PFSK-1 (cell line): Measurements from ENCODE around the gene MINAR1.

Source experiments
- FOXP2 ChIP-seq: optimal IDR thresholded peaks from 2 replicates; pipeline ENCODE3; 2011; ENCODE audit warnings: borderline replicate concordance, control low read depth, inconsistent platforms; ENCODE audit not compliant: insufficient read depth; ENCODE audit errors: extremely low read length, extremely low read depth
- POLR2AphosphoS5 ChIP-seq: IDR thresholded peaks from 2 replicates; pipeline ENCODE4 v1.6.1; 2012; ENCODE audit warnings: low read depth, mild to moderate bottlenecking, control low read depth, low read length, moderate library complexity
- REST ChIP-seq, 2 experiments: IDR thresholded peaks; 2 replicates each; pipeline versions ENCODE4 v1.6.1 to v1.8.0; 2011 to 2012; ENCODE audit warnings: low read depth in 2 of 2, low read length in 2 of 2, control low read depth in 1 of 2, inconsistent platforms in 1 of 2, mild to moderate bottlenecking in 1 of 2, moderate library complexity in 1 of 2; ENCODE audit not compliant: insufficient read depth in 1 of 2
- SIN3A ChIP-seq: IDR thresholded peaks from 2 replicates; pipeline ENCODE4 v1.6.1; 2012; ENCODE audit warnings: mild to moderate bottlenecking, low read length, moderate library complexity, borderline replicate concordance; ENCODE audit not compliant: insufficient read depth
- TAF1 ChIP-seq: IDR thresholded peaks from 2 replicates; pipeline ENCODE4 v1.6.1; 2012; ENCODE audit warnings: low read length, control low read depth, borderline replicate concordance; ENCODE audit not compliant: insufficient read depth

Gene MINAR1

GRCh38 chr15:79478108-79478507, 46.0 kb downstream of the MINAR1 start:
- TF ChIP-seq FOXP2 (no peak), SIN3A (no peak), POLR2AphosphoS5 (no peak), TAF1 (no peak)

- no peak for TF ChIP-seq FOXP2
- TF ChIP-seq SIN3A: no peak
- TF ChIP-seq TAF1: no peak
- TF ChIP-seq POLR2AphosphoS5: no peak
- TF ChIP-seq REST (IDR thresholded peaks at IDR 0.05; ENCODE audit: insufficient read depth in 1 of 2, low read depth in 2 of 2, low read length in 2 of 2): no peak
These were observed 47.5 kb downstream of the MINAR1 start for GRCh38 chr15:79479616-79480015.

GRCh38 chr15:79481793-79482192, 49.7 kb downstream of the MINAR1 start:
- TF ChIP-seq FOXP2 (no peak), REST (IDR thresholded peaks at IDR 0.05; ENCODE audit: insufficient read depth in 1 of 2, low read depth in 2 of 2, low read length in 2 of 2) (no peak)
